Measurements from ENCODE around the gene RTL1.

Gene RTL1

DNA sequence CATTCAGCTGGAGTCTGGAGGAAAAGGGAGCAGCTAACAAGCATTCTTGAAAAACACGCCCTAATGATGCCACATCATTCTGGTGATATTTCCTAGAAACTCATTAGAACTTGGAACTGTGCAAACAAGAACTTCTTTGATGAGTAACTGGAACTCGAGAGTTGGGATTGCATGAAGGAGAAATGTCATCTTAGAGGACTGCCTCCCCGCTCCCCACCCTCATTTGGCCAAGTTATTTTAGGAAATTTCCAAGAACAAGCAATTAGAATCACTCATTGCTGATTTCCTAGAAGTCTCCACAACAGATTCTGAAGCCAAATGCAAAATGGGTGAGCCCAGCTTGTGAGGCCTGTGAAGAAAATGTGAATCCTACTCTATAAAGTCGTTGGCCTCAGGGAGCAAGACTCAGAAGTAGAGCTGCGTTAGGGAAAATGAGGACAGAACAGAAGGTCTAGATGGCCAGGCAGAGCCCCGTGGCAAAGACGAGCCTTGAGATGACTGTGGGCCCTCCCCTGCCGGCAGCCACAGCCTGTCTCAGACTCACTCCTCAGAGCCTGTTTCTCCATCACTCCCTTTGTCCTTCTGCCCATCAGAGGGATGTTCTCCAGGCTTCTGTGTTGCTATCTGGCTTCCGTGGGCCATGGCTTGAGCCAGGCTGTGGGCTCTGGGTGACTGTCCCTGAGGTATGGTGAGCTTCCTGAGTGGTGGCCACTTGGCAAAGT is 38.4 kb downstream of the RTL1 start:
- no peak for DNase-seq

DNA sequence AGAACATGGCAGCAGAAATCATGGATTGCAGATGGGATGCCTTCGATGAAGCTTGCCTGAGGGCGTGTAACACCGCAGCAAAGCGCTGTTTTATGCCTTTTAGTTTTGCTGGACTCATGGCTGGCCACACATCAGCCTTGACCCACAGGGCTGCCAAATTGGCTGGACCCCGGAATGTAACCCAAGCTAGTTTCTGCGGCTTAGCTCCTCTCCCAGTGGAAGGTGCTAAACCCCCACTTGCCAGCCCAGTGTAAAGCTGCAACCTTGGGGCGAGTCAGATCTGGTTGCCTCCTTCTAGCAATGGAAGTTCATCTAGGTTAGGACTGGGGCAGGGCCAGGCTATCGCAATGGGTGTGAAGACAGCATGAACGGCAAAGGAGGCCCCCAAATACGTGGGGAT is 39.3 kb downstream of the RTL1 start:
- DNase-seq: no peak

DNA sequence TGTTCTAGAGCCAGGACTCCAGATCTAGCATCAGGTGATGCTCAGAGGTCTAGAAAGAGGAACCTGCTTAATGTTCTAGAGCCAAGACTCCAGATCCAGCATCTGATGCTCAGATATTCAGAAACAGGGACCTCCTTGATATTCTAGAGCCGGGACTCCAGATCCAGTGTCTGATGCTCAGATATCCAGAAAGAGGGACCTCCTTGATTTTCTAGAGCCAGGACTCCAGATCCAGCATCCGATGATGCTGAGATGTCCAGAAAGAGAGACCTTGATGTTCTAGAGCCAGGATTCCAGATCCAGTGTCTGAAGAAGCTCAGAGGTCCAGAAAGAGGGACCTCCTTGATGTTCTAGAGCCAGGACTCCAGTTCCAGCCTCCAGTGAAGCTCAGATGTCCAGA is 40.7 kb downstream of the RTL1 start:
- DNase-seq: no peak

DNA sequence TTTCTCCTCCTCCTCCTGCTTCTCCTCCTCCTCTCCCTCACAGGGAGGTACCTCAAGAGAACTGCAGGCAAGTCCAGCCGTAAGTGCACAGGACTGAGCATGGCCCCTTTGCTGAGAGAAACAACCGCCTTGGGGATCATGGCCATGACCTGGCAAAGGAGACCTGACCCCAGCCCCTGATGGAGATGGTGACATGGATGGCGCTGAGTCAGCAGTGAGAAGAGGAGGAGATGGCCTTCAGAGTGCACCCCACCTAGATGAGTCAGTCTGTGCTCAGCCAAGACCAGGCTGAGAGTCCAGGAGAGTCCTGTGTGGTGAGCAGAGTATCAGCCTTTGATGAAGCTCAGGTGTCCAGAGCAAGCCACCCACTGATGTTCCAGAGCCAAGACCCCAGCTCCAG is 41.2 kb downstream of the RTL1 start:
- DNase-seq: no peak

DNA sequence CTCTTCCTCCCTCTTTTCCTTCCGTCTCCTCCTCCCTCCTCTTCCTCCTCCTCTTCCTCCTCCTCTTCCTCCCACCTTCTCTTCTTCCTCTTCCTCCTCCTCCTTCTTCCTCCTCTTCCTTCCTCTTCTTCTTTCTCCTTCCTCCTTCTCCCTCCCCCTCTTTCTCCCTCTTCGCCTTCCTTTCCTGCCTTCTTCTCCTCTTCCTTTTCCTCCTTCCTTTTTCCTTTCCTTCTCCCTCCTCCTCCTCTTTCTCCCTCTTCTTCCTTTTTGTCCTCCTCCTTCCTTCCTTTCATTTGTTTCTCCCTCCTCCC is 41.6 kb downstream of the RTL1 start:
- DNase-seq: no peak

DNA sequence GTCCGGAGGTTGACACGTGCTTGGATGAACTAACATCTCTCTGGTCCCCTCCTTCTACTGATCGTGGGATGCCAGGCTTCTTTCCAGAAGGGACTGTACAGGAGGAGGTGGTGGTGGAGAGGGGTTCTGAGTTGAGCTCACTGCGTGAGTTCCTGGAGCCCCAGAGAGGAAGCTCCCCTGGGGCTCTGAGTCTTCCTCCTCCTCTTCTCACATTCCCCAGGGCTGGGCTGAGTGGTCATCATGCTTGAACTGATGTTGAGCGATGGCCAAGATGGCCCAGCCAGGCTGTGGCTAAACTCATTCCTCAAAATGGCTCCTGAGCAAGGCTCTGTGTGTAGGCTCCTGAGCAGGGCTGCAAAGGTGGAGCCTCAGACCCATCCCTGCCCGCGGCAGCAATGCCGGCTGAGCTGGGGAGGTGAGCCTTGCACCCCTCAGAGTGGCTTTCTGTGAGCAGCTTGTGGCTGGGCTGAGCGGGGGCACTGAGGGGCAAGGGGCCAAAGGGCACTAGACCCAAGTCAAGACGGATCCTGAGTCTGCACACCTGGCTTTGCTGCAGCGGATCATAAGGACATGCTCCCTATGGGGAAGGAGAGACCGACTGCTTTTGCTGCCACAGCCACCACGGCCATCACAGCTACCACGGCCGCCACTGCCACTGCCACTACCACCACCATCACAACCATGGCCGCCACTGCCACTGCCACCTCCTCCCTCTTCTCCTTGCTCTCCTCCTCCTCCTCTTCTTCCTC is 42.2 kb downstream of the RTL1 start:
- no peak for DNase-seq

DNA sequence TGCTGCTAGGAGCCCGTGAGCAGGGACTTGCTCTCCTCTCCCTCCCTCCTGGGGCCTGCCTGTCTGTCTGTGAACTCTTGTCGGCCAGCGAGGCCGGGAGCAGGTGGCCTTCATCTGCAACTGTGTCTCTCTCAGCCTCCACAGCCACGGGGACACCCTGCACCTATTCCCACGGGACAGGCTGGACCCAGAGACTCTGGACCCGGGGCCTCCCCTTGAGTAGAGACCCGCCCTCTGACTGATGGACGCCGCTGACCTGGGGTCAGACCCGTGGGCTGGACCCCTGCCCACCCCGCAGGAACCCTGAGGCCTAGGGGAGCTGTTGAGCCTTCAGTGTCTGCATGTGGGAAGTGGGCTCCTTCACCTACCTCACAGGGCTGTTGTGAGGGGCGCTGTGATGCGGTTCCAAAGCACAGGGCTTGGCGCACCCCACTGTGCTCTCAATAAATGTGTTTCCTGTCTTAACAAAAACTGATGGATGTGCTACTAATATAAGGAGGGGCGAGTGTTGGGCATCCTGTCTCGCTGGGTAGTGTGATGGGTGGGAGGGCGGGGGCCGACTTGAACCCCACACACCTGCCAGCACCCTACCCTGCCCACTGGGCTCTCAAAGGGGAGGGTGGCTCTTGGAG is 42.9 kb downstream of the RTL1 start:
- DNase-seq: no peak

DNA sequence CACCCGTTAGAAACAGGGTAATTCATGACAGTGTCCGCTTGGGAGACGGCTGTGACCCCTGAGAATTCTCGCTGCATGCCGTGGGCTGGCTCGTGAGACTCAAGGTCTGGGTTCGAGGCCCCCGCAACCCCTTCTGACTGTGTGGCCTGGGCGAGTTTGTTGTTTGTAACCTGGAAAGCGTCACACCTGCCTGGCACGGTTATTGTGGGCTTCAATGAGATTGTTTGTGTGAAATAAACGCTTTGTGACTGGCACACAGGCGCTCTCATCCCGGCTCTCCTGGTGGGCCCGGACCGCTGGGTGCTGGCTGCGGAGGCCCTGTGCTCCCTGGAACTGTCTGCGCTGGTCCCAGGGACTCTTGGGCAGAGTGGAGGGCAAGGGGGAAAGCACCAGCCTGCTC is 43.7 kb downstream of the RTL1 start:
- no peak for DNase-seq

DNA sequence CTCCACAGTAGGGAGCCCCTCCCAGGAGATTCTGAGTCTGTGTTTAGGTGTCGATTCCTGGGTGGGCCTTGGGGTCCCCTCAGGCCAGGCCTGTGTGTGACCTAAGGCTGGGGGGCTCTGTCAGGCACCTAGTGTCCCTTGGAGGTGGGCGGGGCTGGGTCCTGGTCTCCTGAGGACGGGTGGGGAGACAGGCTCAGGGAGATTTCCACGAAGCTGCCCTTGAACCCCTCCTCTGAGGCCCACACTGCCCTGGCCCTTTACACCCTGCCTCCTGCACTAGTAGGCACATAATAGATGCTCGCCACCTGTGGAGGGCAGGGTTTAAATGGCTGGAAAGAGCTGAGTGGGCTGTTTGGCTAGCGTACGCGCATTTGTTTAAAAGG is 44.7 kb downstream of the RTL1 start:
- DNase-seq: no peak

DNA sequence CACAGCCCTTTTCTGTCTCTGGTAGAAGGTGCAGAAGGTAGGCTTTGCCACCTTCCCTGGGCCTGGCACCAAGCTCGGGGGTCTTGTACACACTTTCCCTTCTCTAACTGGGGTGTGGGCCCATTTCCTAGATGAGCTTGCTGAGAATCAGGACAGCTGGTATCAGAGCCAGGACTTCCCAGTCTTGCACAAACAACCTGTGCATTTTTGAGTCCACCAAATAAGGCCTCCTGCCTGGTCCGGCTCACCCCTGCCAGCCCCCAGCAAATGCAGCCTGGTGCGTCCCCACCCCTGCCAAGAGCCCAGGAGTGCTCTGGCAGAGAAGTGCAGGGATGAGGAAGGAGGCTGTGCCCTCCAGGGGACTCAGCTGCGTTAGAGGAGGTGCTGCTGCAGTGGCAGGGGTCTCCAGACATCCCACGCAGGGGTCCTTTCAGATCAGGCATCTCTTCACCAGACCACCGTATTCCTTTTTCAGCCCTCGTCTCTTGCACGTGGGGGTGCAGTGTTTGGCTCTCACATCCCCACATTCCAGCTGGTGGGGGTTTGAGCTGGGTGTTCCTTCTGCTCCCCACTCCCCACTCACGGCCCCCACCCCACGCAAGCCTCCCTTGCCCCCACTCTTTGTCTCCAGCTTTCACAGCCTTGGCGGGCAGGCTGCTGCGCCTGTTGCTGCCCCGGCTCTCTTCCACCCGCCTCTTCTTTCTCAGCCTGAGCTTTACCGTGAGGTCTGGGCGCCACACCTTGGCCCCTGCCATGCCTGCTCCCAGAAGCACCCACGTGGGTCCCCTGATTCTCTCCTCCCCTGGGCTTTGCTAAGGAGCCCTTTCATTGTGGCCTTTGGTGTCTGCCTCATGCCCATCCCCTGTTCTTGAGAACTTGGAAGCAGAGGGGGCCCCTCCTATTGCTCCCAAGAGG is 45.3 kb downstream of the RTL1 start:
- no peak for DNase-seq

DNA sequence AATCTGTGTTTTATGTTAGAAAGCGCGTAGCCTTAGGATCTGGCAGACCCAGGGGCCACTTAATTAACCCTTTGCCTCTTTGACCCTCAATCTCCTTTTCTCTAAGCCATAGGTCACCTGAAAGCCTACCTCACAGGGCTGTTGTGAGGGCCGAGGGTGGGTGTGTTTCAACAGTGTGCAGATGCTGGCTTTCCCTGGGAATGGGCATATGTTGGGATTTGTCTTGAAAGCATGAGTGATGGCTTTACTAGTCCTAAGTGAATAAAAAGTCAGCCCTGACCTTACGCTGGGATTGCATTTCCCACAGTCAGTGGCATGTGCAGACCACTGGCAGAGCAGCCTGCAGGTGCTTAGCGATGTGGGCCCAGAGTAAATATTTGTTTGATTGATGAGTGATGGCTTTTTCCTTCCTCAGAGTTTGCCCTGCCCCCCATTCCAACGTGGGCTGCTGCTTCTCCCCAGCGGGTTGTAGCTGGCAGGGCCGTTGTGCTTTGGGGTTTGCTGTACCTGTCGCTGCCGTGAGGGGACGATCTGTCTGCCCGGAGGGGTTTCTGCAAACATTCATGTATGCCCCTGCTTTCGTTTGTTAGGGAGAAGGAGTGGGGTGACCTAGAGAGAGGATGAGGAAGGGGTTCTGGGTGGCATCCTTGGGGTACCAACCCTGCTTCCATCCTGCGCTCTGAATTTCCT is 46.1 kb downstream of the RTL1 start:
- no peak for DNase-seq

DNA sequence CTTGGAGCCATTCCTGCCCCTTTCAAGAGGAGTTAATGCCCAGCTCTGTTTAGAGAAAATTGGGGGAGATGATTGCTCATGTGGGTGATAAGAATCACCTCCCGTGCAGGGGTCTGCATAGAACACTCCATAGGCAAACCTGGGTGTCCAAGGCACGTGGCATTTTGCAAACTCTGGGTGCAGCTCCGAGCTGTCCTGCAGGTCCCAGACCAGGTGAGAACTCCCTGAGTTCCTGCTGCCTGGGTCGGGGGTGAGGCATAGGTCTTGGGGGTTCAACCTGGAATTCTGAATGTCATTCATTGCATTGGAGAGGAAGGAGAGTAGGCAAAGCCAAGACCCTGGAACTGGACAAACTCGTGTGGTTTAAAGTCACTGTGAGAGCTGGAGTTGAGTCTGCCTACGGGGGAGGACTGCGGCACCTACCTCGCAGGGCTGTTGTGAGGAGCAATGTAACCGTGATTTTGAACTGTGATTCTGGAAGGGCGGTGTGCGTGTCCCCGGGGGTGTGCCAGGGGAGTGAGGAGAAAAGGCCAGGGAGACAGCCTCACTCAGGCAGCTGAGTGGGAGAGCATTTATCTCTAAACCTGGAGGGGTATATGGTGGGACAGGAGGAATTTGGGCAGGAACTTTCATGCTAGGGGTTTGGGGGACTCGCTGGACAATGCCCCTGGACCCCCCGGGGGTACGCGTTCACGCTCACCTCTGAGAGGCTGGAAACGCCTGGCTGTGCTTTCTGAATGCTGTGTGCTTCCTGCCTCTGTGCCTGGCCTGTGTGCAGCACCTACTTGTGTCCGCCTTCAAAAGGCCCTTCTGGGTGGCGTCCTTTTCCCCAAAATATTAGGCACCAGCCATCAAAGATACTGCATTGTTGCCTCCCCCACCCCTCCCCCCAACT is 47.2 kb downstream of the RTL1 start:
- no peak for DNase-seq

DNA sequence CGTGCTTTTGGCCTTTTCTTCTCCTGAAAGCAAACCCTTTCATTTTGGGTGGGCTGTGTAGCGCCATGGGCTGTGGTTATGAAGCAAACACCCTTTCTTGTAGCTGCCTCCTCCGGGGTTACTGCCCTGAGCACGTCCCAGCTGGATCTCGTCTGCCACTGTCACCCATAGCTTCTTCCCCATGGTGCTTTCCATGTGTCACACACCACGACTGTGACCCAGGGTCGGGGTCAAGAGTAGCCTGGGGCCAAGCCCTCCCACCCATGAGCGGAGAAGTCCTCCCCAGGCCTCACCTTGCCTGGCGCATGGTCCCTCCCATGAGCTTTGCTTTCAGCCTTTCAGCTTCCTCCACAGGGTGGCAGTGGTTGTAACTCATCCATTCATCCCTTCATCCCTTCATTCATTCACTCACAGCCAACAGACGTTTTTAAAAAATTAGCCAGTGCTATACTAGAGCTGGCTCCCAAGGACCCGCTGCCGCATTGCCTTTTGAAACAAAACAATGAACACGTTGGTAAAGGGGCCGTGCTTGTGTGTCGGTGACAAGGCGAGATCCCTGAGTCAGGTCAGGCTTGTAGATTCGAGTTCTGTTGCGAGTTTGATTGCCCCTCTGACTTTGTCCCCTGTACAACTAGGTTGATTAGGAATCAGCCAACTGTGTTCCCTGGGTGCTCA is 48.1 kb downstream of the RTL1 start:
- DNase-seq: no peak

DNA sequence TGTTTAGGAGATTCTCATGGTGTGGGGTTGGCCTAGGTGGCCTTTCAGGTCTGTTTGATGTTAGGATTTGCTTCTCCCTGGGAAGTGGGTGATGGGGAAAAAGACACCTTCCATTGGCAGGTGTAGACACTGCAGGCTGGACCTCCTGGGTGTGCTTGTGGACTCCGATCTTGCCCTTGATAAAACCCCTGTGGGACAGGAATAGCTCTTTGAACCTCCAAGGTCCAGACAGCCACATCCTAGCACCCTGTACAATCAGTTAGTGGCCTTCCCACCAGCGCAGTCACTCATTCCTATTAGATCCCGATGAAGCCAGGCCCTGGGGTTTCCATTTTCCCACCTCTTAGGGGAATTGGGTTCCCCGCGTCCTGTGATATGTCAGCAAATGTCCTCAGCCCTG is 49.1 kb downstream of the RTL1 start:
- no peak for DNase-seq

DNA sequence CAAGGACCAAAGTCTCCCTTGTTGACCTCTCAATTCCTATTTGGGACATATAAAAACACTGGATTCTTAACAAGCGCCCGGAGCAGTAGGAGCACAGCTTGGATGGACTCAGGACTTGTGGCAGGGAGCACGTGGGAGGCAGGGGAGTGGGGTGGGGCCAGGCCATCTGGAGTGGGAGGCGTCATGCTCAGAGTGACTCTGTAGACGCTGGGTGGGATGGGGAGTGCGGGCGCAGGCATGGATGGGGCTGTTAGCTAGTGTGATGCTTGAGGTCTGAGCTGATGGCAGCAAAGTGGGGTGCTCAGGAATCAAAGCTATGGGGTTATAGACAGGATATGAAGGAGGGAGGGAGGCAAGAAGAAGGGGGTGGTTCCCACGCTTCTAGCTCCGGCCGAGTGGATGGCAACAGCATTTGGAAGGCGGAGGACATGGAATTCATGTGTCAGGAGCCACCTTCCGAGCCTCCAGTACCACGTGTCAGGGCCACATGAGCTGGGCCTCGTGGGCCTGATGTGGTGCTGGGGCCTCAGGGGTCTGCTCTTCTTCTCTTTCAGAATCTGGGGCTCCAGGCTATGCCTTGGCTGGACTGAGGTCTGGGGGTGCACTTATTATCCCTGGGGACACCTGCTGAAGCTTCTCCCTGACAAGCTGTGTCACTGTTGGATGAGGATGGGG is 51.4 kb downstream of the RTL1 start:
- DNase-seq: no peak

DNA sequence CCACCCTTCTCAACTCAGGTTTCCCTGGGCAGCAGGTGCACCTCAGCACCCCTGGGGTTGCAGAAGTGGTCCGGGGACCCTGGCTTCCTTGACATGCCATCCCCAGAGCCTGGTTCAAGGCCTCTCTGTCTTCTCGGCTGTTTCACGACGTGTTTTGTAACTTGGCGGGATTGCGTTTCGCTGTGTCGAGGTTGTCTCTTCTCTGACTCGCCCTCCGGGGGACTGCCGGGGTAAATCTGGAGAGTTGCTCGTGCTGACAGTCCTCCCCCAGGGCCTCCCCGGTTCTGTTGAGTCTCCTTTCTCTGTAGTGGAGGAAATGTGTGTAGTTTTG is 52.0 kb downstream of the RTL1 start:
- DNase-seq: no peak

DNA sequence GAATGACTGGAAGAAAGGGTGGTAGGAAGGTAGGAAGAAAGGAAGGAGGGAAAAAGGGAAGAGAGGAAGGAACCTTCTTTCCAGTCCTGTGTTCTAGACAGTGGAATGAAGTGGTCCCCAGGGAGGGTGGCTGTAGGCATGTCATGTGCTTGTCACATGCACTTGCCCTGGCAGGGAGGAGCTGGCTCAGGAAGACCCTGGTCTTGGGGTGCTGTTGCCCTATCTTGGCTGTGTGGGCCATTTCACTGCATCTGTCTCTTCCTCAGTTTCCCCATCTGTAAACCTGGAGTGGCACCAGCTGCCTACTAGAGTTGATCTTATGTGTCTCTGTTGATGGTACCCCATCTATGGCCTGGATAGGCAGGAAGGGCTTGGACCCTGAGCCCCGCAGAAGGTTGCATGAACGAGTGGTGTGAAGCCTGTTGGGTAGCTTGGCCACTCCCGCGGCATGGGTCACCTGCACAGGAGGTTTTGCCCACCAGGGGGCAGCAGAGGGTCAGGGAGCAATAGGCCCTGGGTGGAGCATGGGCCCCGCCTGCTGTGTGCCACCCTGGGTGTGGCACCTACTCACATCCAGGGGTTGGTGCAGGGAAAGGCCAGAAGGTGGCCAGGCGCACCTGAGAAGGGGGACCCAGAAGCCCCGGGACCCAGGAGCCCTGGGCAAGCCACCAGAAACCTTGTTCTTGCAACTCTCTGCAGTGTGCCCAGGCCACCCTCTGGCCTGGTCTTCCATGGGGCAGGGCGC is 52.5 kb downstream of the RTL1 start:
- no peak for DNase-seq

DNA sequence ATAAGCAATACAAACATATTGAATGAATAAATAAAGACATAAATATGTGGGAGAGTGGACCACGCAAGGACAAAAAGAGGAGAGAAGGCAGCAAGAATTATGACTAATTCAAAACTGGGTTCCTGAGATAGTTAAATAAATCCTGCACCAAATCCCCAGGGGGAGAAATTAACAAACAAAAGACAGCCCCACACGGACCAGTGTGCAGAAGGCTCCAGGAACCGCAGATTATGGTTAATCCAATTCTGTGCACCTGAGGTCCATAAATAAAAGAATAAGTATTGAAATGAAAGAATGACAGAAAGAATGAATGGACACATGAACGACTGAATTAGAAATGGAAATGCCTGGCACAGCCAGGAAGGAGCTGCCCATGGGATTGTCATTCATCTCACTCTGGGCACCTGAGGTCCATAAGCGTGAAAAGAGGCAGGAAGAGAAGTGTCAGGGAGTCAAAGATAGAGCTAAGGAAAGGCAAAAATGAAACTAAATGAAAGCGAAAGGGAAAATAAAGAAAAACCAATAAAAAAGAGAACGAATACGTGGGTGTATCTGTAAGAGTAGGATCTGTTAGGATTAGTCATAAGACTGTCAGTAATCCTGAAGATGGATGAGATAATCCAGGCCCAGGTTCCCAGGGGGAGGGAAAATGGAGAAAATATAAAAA is 54.3 kb downstream of the RTL1 start:
- DNase-seq: no peak

DNA sequence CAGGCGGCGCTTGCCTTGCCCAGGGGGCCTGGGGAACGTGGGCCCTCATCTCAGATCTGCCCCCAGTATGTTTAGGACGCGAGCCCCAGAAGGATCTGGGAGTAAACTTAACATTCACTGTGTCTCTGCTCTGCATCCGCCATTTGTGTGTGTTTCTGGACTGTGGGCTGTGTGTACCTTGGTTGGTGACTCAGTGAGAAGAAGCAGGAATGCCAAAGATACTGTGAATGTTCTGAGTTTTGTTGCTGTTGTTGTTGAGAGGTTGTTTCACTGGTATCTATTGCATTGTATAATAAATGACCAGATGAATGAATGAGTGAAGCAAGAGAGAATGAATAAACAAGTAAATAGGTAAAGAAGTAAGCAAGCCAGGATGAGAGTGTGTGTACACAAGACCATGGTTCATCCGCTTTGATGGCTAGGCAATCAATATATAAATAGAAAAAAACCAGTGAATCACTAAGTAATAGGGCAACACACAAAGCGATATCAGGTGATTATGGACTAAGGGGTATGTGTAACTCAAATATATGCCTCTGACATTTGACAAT is 57.1 kb downstream of the RTL1 start:
- DNase-seq: no peak
